RWPE2 (cell line): ENCODE data around the gene NFYA.

Experiments
- ATAC-seq: fragments of 200-7000 bp; cut with Tn5 transposase; 3 replicates; pipeline ENCODE4 v1.9.1; 2021; ENCODE audit warnings: low read depth
- DNase-seq: peaks from one replicate; pipeline ENCODE4 v3.0.0-alpha.2; 2020; ENCODE audit warnings: low spot score
- H3K27ac ChIP-seq: fragments of 450-650 bp; 2 replicates; pipeline ENCODE4 v1.5.1; 2017; ENCODE audit warnings: mild to moderate bottlenecking; ENCODE audit not compliant: poor library complexity, severe bottlenecking
- H3K27me3 ChIP-seq: fragments of 250-450 bp; sonication (Bioruptor Pico); 2 replicates; pipeline ENCODE4 v1.5.1; 2021; ENCODE audit warnings: mild to moderate bottlenecking, moderate library complexity; ENCODE audit not compliant: insufficient read depth, poor library complexity, severe bottlenecking
- H3K36me3 ChIP-seq: fragments of 250-450 bp; sonication (Bioruptor Pico); 2 replicates; pipeline ENCODE4 v1.5.1; 2020; ENCODE audit warnings: low read depth, mild to moderate bottlenecking, moderate library complexity
- H3K4me1 ChIP-seq: fragments of 250-450 bp; sonication (Bioruptor Pico); 2 replicates; pipeline ENCODE4 v1.5.1; 2021; ENCODE audit warnings: mild to moderate bottlenecking, moderate library complexity; ENCODE audit not compliant: insufficient read depth, poor library complexity, severe bottlenecking
- H3K4me3 ChIP-seq: fragments of 250-450 bp; sonication (Bioruptor Pico); 2 replicates; pipeline ENCODE4 v1.5.1; 2021; ENCODE audit warnings: mild to moderate bottlenecking, moderate library complexity; ENCODE audit not compliant: severe bottlenecking
- H3K9me3 ChIP-seq: fragments of 250-450 bp; sonication (Bioruptor Pico); 2 replicates; pipeline ENCODE4 v1.5.1; 2021; ENCODE audit warnings: mild to moderate bottlenecking, moderate library complexity; ENCODE audit not compliant: severe bottlenecking
- TF ChIP-seq, protein P1 (sequence below): fragments of 450-650 bp; IDR thresholded peaks from one replicate; pipeline ENCODE4 v1.5.1; 2017; ENCODE audit warnings: mild to moderate bottlenecking, moderate library complexity; ENCODE audit not compliant: poor library complexity, severe bottlenecking

NFYA gene

DNA sequence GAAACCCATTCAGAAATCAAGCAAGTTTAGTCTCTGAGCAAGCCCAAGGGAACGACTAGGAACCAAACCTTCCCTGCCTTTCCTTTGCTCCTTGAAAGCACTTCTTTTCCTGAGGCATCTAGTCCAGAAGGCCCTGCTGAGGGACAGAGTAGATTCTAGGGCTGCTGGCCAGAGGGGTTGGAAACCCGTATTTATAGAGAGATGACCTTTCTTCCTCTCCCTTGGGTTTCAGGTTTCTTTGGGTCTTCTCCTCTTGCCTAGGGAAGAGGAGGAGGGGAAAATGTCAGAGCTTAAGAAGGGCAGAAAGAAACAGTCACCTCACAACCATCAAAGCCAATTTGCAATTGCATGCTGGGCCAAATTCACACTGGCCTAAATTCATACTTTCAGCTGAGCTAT is 14.0 kb upstream of the NFYA start:
- Histone ChIP-seq H3K4me3 (no peak overlapping the region), H3K27me3 (no peaks in the 10 kb centered on the region), H3K36me3 (peaks cover under 1% of the 10 kb centered on the region; the same call in 1 of the 2 replicates), H3K4me1 (no peaks in the 10 kb centered on the region), H3K9me3 (no peaks in the 10 kb centered on the region), H3K27ac (no peak overlapping the region)
- ATAC-seq = no peak
- no peak for DNase-seq
- TF ChIP-seq, protein P1, sequence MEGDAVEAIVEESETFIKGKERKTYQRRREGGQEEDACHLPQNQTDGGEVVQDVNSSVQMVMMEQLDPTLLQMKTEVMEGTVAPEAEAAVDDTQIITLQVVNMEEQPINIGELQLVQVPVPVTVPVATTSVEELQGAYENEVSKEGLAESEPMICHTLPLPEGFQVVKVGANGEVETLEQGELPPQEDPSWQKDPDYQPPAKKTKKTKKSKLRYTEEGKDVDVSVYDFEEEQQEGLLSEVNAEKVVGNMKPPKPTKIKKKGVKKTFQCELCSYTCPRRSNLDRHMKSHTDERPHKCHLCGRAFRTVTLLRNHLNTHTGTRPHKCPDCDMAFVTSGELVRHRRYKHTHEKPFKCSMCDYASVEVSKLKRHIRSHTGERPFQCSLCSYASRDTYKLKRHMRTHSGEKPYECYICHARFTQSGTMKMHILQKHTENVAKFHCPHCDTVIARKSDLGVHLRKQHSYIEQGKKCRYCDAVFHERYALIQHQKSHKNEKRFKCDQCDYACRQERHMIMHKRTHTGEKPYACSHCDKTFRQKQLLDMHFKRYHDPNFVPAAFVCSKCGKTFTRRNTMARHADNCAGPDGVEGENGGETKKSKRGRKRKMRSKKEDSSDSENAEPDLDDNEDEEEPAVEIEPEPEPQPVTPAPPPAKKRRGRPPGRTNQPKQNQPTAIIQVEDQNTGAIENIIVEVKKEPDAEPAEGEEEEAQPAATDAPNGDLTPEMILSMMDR = no peak

DNA sequence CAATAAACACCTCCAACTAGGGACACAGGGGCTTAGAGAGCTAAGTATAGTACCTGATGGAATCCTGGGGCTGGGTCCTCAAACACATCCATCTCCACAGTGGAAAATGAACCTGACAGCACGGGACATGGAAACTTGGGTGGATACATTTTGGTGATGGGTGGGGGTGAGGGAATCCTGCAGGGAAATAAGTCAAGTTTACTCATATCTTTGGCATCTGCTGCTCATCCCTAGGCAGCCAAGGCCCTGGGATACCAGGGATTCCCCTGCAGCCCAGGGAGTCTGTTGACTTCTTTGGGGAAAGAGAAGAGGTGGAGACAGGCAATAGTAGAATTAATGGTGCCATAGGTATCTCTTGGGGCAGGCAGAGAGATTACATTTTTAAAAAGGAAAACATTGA is 13.2 kb upstream of the NFYA start:
- no peak for DNase-seq
- Histone ChIP-seq H3K9me3 (no peaks in the 10 kb centered on the region), H3K4me1 (no peaks in the 10 kb centered on the region), H3K4me3 (no peak overlapping the region), H3K27ac (no peak overlapping the region), H3K36me3 (peaks cover 7% of the 10 kb centered on the region; the same call in 1 of the 2 replicates), H3K27me3 (no peaks in the 10 kb centered on the region)
- ATAC-seq = peak; percentile 65; the same call in 2 of the 3 replicates
- TF ChIP-seq, protein P1 = no peak

DNA sequence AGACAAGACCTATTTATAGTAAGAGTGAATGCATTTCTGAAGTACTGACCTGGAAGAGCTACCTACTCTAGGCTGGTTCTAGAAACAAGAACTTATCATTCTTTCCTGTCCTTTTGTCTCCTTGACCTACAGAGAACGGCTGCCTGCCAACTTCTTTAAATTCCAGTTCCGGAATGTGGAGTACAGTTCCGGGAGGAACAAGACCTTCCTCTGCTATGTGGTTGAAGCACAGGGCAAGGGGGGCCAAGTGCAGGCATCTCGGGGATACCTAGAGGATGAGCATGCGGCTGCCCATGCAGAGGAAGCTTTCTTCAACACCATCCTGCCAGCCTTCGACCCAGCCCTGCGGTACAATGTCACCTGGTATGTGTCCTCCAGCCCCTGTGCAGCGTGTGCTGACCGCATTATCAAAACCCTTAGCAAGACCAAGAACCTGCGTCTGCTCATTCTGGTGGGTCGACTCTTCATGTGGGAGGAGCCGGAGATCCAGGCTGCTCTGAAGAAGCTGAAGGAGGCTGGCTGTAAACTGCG is 11.5 kb upstream of the NFYA start:
- Histone ChIP-seq H3K27me3 (no peaks in the 10 kb centered on the region), H3K9me3 (no peaks in the 10 kb centered on the region), H3K27ac (no peak overlapping the region), H3K4me3 (no peak overlapping the region), H3K4me1 (no peaks in the 10 kb centered on the region), H3K36me3 (peaks cover 24% of the 10 kb centered on the region)
- TF ChIP-seq, protein P1 = no peak
- DNase-seq = no peak
- ATAC-seq = no peak

DNA sequence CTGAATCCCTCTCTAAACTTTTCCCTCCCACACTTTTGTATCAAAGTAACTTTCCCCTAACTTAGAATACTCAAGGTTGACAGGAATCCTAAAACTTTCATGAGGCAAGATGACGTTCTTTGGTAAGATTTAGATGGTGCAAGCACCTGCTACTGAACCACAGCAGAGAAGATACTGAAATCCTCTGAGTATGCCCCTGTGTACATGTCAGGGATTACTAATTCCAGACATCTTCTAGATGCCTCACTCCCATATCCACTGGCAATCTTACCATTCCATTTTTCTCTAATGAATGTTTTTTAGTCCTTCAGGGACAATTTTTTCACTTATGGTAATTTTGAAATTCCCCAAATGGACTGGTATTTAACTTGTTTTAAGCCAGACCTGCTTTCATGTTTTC is 10.7 kb upstream of the NFYA start:
- ATAC-seq = no peak
- H3K4me1 ChIP-seq = no peaks in the 10 kb centered on the region
- no peaks in the 10 kb centered on the region for H3K9me3 ChIP-seq
- H3K27ac ChIP-seq = no peak overlapping the region
- TF ChIP-seq, protein P1 = no peak
- DNase-seq = no peak
- no peak overlapping the region for H3K4me3 ChIP-seq
- no peaks in the 10 kb centered on the region for H3K27me3 ChIP-seq
- H3K36me3 ChIP-seq = peaks cover 32% of the 10 kb centered on the region

DNA sequence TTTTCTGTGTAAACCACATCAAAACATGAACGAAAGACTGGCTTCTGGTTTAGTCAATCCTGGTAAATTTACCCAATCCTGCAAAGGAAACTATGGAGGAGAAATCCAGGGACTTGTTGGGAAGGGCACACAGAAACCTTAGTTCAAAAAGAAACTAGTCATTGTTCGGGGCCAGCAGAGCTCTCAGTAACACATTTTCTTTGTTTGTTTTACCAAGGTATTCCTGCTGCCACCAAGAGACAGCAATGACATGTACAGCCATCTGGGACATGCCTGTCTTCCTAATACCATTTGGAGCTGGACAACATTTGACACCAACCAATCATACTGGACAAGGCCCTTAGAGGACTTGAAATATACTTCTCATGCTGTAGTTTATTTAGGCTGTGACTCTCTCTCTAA is 8.9 kb upstream of the NFYA start:
- DNase-seq = no peak
- H3K27me3 ChIP-seq = no peaks in the 10 kb centered on the region
- TF ChIP-seq, protein P1 = no peak
- peaks cover 41% of the 10 kb centered on the region for H3K36me3 ChIP-seq
- ATAC-seq = no peak
- no peaks in the 10 kb centered on the region for H3K9me3 ChIP-seq
- no peak overlapping the region for H3K4me3 ChIP-seq
- no peak overlapping the region for H3K27ac ChIP-seq
- H3K4me1 ChIP-seq = no peaks in the 10 kb centered on the region
